GM21717 (cell line): ENCODE results near the gene LRATD1.
"Not testable (repeated sequence)": the region's sequence is repeated elsewhere in the genome, so short reads cannot be mapped to it uniquely, and the experiment has no call there.

Source experiments
- ATAC-seq: cut with Tn5 transposase; IDR thresholded peaks from one replicate; pipeline ENCODE4 v1.9.1; 2021; ENCODE audit warnings: mild to moderate bottlenecking, moderate library complexity; ENCODE audit not compliant: unreplicated experiment

The LRATD1 gene, protein sequence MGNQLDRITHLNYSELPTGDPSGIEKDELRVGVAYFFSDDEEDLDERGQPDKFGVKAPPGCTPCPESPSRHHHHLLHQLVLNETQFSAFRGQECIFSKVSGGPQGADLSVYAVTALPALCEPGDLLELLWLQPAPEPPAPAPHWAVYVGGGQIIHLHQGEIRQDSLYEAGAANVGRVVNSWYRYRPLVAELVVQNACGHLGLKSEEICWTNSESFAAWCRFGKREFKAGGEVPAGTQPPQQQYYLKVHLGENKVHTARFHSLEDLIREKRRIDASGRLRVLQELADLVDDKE

DNA sequence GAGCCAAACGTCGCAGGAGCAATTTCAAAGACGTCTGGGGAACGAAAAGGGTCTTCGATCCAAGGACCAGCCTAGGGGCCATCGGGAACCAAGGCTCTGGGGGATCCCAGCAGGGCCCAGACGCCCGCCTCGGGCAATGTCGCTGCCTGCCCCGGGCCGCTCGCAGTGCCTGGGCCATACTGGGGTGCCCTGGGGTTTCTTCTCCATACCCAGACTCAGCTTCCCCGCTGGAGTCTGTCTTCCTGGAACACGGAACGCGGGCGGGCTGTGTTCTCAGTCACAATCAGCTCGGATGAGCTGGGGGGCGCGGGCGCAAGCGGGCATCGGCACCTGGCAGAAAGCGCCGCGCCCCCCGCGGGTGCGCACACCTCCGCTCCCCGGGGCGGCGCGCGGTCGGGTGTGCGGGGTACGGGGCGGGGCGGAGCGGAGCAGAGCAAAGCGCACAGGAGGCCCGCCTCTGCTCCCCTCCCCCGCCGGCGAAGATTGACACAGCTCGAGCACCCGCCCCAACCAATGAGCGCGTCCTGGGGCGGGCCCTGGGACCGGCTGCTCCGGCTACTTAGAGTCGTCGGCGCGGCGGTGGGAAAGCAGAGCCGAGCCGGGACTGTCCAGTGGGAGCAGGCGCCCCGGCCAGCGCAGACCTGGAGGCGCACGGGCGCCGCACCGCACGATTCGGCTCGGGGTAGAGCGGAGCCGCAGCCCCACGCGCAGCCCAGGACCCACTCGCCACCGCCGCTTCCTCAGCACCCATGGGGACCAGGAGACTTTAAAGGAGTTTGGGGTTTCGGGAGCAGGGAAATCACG lies at the start of gene LRATD1:
LRATD1 (plus strand) TSS at position 585 of the 804 bp plus-strand sequence. CDS start 1,263 bp downstream, outside the sequence.
- ATAC-seq, result no peak

DNA sequence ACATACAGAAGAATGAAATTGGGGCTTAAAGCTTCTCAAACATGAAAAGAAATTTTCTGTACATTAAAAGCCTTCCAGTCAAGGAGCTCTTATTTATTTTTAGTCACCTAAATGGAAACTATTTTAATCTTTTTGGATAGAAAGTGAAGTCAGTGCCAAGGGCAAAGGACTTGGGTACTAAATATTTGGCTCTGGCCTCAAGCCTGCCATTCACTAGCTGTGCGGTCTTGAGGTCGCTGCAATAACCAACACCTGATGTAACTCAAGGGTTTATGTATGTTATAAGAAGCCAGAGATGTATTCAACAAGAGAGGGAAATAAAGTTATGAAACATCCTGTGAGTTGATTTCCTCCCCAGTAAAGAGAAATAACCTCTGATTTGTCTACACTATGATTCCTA lies 49.5 kb upstream of the LRATD1 start:
- ATAC-seq, result no peak

DNA sequence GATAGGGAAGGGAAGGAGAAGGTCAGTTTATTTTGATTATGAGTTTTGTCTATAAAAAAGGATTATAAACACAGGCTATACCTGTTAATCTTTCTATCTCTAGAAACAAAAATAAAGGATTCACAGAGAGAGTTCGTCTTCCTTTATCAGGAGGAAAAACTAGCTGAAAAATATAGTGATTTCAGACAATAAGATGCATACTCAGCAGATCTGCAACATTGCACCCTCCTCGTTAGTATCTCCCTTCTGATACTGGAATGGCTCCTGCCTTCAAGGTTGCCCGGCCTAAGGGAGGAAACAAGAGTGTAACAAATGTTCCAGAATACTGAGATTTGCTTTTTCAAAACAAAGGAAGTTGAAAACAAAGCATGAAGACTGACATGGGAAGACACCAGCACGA lies 48.7 kb upstream of the LRATD1 start:
- ATAC-seq, result no peak

DNA sequence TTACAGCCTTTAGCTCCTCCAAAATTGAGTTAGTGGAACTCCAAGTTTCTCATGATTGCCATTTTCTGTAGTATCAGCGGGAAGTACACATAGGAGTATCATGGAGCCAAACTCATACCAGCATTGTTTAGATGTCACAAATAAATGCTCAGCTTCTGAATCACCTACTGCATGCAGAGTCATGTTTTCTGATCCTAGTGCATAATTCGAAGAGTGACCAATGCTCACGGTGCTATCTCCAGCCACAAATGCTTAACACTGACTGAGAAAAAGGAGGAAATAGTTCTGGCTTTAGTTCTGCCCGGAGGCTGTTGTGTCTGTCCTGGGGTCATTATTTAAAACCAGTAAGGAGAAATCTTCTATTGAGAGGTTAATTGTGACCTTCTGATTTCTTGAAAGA lies 45.4 kb upstream of the LRATD1 start:
- ATAC-seq, result no peak

DNA sequence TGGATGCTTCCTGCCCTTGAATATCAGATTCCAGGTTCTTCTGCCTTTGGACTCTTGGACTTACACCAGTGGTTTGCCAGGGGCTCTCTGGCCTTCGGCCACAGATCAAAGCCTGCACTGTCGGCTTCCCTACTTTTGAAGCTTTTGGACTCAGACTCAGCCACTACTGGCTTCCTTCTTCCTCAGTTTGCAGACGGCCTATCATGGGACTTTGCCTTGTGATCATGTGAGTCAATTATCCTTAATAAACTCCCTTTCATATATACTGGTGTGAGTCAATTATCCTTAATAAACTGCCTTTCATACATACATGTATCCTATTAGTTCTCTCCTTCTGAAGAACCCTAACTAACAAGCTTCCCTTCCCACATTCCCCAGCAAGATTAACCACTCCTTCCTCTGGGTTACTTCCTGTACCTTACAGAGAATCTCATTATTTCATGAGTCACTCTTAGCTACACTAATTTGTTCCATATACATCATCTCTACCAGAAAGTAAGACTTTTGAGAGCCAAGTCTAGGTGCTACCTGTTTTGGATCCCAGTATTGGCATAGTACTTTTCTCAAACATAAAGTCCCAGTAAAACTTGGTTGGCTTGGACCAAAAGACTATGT lies 31.3 kb upstream of the LRATD1 start:
- no peak for ATAC-seq

DNA sequence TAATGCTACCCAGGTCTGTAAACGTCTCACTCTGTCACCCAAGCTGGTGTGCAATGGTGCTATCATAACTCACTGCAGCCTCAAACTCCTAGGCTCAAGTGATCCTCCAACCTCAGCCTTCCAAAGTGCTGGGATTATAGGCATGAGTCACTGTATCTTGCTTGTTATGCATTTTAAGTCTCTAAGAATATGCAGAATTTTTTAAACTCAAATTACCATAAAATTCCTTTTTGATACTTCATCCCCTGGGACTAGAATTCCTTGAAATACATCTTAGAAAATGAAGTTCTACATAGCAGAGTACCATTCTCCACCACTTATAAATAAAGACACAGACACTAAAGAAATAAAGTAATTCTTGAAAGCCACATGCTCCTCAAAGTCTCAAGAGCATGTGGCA lies 30.2 kb upstream of the LRATD1 start:
- ATAC-seq, result no peak

DNA sequence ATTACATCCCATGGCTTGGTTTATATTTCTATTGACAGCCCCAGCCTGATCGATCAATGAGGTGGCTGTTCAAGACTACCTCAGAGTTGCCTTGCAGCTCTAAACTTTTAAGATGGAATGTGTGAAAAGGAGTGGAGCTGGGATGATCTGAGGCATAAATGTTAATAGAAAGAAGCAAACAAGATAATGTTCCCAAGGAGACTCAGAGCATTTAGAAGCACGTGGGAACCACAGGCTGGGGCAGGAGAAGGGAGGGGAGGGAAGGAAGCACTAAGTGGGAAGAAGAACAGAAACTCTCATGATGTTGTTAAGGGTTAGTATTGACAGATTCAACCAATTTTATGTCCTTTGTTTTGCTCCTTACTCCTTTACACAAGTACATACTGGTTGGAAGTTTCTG lies 28.8 kb upstream of the LRATD1 start:
- ATAC-seq, result no peak

DNA sequence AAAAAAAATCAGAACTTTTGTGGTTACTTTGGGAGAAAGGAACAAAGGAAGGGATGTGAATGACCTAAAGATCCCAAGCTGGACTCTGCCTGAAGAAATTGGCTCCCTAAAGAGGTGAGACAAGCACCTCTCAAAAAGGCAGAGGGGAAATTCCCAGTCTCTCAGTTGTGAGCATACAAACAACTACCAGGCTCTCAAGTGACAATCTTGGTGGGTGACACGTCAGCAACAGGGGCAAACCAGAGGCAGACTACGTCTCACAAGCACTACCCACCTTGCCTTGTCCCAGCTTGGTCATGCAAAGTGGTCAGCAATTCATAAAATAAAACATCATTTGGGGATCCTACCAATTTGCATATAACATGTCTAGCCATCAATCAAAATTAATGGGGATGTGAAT lies 24.3 kb upstream of the LRATD1 start:
- ATAC-seq, result no peak

DNA sequence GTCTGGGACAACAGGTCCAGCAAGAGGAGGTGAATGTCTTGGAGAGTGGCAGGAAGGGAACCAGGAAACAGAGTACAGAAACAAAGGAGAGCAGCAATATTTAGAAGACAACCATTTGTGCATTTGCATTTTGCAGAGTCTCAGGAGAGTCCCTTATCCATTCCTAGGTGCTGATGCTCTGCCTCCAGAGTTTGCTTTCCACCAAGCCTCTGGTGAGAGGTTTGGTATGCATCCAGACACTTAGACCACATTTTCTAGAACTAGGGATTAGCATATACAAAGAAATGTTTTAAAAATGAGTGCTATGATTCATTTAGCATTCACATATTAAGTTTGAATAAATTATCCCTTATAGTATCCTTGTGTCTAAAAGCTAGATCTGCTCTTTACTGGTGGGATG lies 18.5 kb upstream of the LRATD1 start:
- no peak for ATAC-seq

DNA sequence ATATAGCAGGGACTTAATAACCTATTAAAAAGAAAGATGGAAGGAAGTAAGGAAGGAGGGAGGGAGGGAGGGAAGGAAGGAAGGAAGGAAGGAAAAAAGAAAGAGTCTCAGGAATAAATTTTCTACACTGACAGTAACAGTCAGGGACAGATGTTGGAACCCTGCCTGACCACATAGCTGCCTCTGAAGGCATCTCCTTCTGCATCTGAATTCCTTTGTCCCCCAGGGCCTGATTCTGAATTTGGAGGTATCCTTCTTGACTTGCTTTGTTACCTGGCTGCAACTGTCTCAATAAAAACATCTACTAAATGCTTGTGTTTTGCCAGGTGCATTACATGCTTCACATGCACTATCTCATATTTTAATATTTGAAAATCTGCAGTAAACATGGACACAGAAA lies 17.4 kb upstream of the LRATD1 start:
- ATAC-seq, result no peak

DNA sequence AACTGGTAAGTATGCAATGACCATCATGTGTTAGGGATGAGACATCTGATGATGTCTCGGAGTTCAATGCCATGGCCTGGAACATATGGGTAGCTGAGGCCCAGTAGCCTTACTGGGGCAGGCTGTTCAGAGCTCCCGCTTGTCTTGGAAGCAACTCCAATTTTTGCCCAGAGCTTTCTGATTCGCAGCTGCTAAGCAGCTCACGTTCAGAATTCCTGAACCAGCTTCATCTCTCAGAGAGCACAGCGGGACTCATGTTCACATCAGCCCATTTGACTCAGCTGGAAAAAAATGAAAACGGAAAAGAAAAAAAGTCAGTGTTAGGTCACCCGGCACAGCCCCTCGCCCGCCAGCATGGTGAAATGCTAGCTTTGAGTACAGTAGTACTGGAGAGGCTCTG lies 16.8 kb upstream of the LRATD1 start:
- no peak for ATAC-seq

DNA sequence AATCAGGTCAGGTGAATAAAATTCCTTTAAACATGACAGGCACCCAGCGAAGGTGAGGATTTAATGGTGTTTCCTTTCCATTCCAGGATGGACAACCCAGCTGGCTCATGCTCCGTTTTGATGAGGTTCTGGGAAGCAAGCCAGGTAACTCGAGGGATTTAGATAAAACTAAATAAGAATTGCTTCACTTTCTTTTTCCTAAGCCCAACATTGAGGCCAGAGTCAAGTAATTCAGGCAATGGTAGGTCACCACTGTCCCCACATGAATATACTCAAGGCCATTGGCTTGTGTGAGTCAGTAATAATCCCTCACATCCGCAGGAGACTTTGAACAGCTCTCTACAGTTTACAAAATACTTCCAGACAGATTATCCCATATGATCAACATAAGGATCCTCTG lies 16.2 kb upstream of the LRATD1 start:
- ATAC-seq, result no peak

DNA sequence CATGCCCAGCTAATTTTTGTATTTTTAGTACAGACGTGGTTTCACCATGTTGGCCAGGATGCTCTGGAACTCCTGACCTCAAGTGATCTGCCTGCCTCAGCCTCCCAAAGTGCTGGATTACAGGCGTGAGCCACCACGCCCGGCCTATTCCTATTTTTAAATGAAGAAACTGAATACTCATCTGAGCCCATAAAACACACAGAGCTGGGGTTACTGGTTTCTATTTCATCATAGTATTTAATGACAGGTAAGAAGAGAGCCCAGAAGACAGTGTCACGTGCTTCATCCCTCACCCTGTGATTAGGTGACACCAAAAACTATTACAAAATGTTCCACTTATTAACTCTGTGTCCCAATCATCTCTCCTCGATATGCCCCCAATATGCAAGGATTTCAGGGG lies 15.6 kb upstream of the LRATD1 start:
- no peak for ATAC-seq

DNA sequence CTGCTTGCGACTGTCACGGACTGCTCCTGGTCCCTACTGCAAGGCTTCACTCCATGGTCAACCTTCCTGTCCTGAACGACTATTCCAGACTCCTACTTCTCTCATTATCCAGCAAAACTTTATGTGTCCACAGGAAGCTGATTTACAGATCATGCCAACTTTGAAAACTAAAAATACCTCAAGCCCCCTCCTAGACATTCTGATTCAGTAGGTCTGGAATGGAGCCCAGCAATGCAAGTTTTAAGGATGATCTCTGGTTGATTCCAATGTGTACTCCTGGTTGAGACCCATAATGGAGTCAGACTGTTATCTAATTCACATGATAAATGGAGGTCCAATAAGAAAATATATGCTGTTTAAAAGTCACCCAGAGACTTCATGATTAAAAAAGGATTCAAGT lies 13.1 kb upstream of the LRATD1 start:
- no peak for ATAC-seq

DNA sequence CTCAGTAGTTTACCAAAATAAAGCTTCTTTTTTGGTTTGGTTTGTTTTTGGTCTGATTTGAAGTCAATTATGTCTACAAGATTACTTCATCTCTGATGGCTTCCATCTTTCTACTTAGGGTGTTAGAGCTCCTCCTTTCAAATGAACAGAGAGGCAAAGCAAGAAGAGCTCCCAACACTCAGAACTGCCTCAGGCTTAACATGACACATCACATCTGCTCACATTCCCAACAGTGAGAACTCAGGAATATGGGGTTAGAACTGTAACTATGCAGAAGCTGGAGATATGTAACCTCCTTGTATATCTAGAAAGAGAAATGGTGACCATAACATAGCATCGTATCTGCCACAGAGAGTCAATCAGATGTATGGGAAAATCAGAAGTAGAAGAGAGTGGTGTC lies 11.4 kb upstream of the LRATD1 start:
- no peak for ATAC-seq

DNA sequence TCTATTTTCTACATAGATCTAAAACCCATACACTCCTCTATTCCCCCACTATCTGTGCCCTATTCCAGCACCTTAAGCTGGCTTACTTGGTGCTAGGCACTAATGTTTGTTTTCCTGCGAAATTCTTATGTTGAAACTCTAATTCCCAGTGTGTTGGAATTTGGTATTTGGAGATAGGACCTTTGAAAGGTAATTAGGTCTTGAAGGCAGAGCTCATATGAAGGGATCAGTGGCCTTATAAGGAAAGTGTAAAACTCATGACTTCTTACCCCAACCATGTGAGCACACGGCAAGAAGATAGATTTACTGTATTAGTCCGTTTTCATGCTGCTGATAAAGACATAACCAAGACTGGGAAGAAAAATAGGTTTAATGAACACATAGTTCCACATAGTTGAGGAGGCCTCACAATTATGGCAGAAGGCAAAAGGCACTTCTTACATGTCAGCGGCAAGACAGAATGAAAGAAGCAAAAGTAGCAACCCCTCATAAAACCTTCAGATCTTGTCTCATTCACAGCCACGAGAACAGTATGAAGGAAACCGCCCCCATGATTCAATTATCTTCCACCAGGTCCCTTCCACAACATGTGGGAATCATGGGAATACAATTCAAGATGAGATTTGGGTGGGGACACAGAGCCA lies 10.5 kb upstream of the LRATD1 start:
- ATAC-seq, result no peak

DNA sequence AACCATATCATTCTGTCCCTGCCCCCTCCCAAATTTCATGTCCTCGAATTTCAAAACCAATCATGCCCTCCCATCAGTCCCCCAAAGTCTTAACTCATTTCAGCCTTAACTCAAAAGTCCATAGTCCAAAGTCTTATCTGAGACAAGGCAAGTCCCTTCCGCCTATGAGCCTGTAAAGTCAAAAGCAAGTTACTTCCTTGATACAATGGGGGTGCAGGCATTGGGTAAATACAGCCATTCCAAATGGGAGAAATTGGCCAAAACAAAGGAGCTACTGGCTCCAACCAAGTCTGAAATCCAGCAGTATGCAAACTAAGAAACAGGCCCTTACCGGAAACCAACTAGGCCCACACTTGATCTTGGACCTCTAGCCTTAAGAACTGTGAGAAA lies 10.0 kb upstream of the LRATD1 start:
- ATAC-seq, result not testable (repeated sequence)

DNA sequence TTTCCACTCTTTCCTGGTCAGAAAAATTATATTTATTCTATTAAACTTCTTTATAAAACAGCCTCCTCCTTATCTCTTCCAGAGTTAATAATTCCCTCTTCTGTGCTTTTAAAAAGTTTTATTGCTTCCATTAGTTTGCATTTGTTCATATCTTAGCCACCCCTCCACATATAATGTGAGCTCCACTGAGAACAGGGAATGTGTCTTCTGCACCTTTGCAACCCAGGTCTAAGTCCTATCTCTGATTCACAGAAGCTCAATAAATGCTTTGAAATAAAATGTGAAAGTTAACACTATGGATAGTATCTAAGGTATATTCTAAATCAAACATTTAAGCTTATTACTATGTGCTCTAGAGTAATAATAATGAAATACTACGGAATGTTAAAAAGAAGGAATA lies 9.3 kb upstream of the LRATD1 start:
- ATAC-seq, result no peak

DNA sequence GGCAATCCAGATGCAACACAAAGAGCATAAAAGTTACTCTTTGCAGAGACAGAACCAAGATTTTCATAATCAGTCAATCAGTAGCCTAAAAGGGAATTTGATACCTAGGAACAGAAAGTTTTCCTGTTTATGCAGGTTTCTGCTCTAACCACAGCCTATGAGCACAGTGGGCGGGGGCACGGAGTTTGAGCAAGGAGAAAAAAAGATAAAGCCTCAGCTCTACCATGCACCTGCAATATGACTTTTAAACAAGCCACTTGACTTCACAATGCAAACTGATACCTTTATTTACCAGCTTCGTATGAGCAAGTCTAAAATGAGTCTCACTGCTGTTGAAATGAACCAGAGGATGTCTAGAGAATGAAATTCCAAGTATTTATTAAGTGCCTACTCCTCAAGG lies 5.6 kb upstream of the LRATD1 start:
- no peak for ATAC-seq

DNA sequence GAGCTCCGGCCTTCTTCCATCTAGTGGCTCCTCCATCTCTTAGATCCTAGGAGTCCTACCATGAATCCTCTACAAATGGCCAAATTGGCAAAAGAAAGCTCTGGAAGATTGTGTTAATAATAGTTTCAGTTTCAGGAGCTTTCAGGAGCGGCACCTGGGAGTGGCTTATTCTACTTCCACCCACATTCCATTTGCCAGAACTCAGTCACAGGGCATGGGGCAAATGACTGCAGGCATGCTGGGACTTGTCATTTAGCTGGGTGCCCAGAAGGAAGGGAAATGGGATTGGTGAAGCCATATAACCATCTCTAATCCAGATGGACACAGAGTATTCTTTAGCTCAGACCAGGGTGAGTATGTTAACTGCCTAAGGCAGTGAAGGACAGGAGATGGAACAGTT lies 3.6 kb upstream of the LRATD1 start:
- ATAC-seq, result no peak

DNA sequence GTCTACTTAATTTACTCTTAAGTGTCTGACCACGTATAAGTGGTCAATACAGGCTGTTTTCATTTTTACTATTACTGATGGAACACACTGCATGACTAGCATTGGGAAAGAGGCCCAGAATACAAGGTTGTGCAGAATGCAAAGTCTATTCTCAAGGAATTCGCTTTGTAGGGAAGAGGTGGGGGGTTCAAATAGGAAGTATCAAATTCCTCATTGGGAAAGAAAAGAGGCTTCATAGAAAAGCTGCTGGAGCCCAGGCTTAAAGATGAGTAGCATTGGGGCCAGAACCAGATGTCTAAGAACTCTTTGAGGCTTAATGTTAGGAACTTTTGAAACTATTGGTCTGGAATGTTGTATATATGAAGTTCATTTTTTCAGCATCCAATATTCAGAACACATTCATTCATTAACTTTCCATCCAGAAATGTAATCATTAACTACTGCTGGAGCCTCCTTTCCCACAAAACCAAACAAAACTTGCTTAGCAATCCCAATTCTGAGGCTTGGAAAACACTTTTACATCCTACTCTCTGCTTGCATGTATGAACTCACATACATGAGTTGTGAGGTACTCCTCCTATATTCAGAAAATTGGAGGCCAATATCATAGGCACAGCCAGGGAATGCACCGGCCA lies 994 bp upstream of the LRATD1 start:
- ATAC-seq, result no peak
